Measurements from ENCODE around the gene GOLGA6C.
A peak's percentile ranks its signal among the peaks of the same experiment; 100 is the strongest.
"Not testable (repeated sequence)": the region's sequence is repeated elsewhere in the genome, so short reads cannot be mapped to it uniquely, and the experiment has no call there.

GOLGA6C gene

DNA sequence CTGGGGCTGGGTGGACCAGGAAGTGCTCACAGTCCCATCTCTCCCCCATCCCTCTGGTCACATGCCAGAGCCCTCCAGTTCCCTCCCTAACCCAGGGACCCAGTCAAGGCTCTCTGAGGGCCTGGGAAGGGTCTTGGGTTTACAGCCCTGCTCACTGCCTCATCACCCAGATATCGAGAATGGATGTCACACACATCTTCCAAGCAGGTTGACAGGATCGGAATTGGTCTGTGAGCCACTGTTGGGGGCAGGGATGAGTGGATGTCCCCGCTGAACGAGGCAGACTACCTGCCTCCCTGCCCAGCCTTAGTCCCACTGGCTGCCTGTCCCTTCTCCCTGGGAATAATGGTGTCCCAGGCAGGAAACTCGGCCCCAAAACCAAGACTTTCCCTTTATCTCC, 20.0 kb upstream of the GOLGA6C start:
- TF ChIP-seq ARNT (IDR thresholded peaks at IDR 0.05) = no peak
- no peak for TF ChIP-seq SUZ12 (IDR thresholded peaks at IDR 0.05)
- no peak for TF ChIP-seq LEF1 (IDR thresholded peaks at IDR 0.05; ENCODE audit: borderline replicate concordance)
- no peak for TF ChIP-seq PKNOX1 (IDR thresholded peaks at IDR 0.05)
- no peak for TF ChIP-seq HDGF (IDR thresholded peaks at IDR 0.05; ENCODE audit: borderline replicate concordance)
- TF ChIP-seq FOXA1 (IDR thresholded peaks at IDR 0.05) = no peak
- TF ChIP-seq NFRKB (IDR thresholded peaks at IDR 0.05) = no peak
- TF ChIP-seq TARDBP (IDR thresholded peaks at IDR 0.05) = no peak
- no peak for TF ChIP-seq FOXM1 (IDR thresholded peaks at IDR 0.05; ENCODE audit: borderline replicate concordance)
- TF ChIP-seq L3MBTL2 (conservative IDR thresholded peaks at IDR 0.05) = no peak
- no peak for TF ChIP-seq ELF4 (IDR thresholded peaks at IDR 0.05)
- TF ChIP-seq SP1 (IDR thresholded peaks at IDR 0.05) = no peak
- TF ChIP-seq CTBP1 (IDR thresholded peaks at IDR 0.05; ENCODE audit: borderline replicate concordance) = no peak
- TF ChIP-seq BHLHE40 (IDR thresholded peaks at IDR 0.05; ENCODE audit: borderline replicate concordance) = no peak
- no peak for TF ChIP-seq FOXK2 (IDR thresholded peaks at IDR 0.05)
- no peak for TF ChIP-seq ZNF384 (IDR thresholded peaks at IDR 0.05)
- ChIA-PET CTCF (no interaction called here), POLR2A (no interaction called here)
- DNase-seq (ENCODE audit: extremely low spot score) = no peak

DNA sequence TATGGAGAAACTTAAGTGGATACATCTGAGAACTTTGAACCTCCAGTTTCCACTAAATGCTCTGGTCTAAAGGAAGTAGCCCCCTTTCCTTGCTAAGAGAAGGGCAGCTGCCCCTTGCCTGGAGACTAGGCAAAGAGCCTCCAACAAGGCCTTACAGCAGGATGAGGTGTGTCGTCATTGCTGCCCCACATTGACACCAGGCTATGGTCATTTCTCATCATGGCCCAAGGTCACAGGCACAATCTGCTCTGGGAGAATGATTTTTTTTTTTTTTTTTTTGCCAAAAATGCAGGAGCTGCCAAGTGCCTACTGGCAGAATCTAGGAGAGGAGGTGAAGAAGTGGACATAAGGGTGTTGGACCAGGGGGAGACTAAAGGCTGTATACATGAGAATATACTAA, 12.4 kb upstream of the GOLGA6C start:
- CTCF ChIA-PET; DNase-seq (ENCODE audit: extremely low spot score); POLR2A ChIA-PET: not testable (repeated sequence)

GRCh38 chr15:75248991-75249390, 9.1 kb upstream of the GOLGA6C start:
- CTCF ChIA-PET; DNase-seq (ENCODE audit: extremely low spot score): not testable (repeated sequence)
- POLR2A ChIA-PET = interaction anchor here (0.6 kb wide), 1 partner anchor 275 kb away, joined by 3 read pairs; no protein-coding TSS in a partner anchor

- TF ChIP-seq SP1 (IDR thresholded peaks at IDR 0.05) = no peak
- TF ChIP-seq BHLHE40 (IDR thresholded peaks at IDR 0.05; ENCODE audit: borderline replicate concordance) = no peak
- TF ChIP-seq SUZ12 (IDR thresholded peaks at IDR 0.05) = no peak
- no peak for TF ChIP-seq ZNF384 (IDR thresholded peaks at IDR 0.05)
- TF ChIP-seq LEF1 (IDR thresholded peaks at IDR 0.05; ENCODE audit: borderline replicate concordance) = no peak
- TF ChIP-seq L3MBTL2 (conservative IDR thresholded peaks at IDR 0.05) = no peak
- no peak for TF ChIP-seq ARNT (IDR thresholded peaks at IDR 0.05)
- no peak for TF ChIP-seq TARDBP (IDR thresholded peaks at IDR 0.05)
- no peak for TF ChIP-seq NFRKB (IDR thresholded peaks at IDR 0.05)
- no peak for TF ChIP-seq PKNOX1 (IDR thresholded peaks at IDR 0.05)
- TF ChIP-seq CTBP1 (IDR thresholded peaks at IDR 0.05; ENCODE audit: borderline replicate concordance) = no peak
- TF ChIP-seq FOXM1 (IDR thresholded peaks at IDR 0.05; ENCODE audit: borderline replicate concordance) = no peak
- TF ChIP-seq FOXA1 (IDR thresholded peaks at IDR 0.05) = no peak
- no peak for TF ChIP-seq FOXK2 (IDR thresholded peaks at IDR 0.05)
- TF ChIP-seq HDGF (IDR thresholded peaks at IDR 0.05; ENCODE audit: borderline replicate concordance) = no peak
- ChIA-PET POLR2A (interaction anchor here (0.6 kb wide), 1 partner anchor 510 kb away, joined by 11 read pairs; no protein-coding TSS in a partner anchor), CTCF (no interaction called here)
- no peak for DNase-seq (ENCODE audit: extremely low spot score)
Measured at GRCh38 chr15:75249726-75250125, 8.4 kb upstream of the GOLGA6C start.

GRCh38 chr15:75251343-75251742, 6.8 kb upstream of the GOLGA6C start:
- DNase-seq (ENCODE audit: extremely low spot score); CTCF ChIA-PET; POLR2A ChIA-PET: not testable (repeated sequence)

GRCh38 chr15:75252285-75252684, 5.8 kb upstream of the GOLGA6C start:
- TF ChIP-seq ZNF384 (IDR thresholded peaks at IDR 0.05) = peak; percentile 84
- POLR2A ChIA-PET; CTCF ChIA-PET; DNase-seq (ENCODE audit: extremely low spot score): not testable (repeated sequence)

- DNase-seq (ENCODE audit: extremely low spot score); CTCF ChIA-PET; POLR2A ChIA-PET: not testable (repeated sequence)
Measured at GRCh38 chr15:75258620-75259343, 648 bp downstream of the GOLGA6C start.

- CTCF ChIA-PET; POLR2A ChIA-PET; DNase-seq (ENCODE audit: extremely low spot score): not testable (repeated sequence)
Measured at GRCh38 chr15:75259873-75260272, 1.7 kb downstream of the GOLGA6C start.

- CTCF ChIA-PET = interaction anchor here (1.0 kb wide), 1 partner anchor 1226 kb away, joined by 3 read pairs; no protein-coding TSS in a partner anchor
- POLR2A ChIA-PET; DNase-seq (ENCODE audit: extremely low spot score): not testable (repeated sequence)
Measured at GRCh38 chr15:75273751-75274359, 15.7 kb downstream of the GOLGA6C start.

DNA sequence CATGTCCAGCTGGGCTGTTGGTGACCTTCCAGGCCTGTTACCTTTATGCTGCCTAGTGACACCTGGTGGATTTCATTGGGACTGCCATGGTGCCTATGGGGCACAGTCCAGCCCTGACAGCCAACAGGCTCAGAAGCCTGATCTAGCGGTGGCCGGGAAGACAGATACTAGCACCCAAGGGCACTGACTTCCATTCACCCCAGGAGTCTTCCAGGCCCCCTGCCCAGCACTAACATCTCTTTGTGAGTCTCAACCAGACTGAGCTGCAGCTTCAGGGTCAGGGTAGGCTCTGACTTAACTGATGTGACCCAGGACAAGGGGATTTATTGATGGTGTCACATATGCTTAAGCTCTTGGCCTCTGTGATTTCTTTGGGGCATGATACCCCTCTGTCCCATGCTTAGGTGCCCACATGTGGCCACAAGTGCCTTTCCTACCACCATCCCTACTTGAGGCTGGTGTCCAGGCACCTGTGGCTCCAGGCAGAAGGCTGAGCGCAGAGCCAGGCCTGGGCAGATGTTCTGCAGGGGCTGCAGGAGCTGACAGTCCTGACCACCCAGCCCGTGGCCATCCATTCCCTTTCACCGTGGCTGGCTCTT, 16.5 kb downstream of the GOLGA6C start:
- CTCF ChIA-PET = interaction anchor here (1.0 kb wide), 1 partner anchor 1226 kb away, joined by 3 read pairs; no protein-coding TSS in a partner anchor
- DNase-seq (ENCODE audit: extremely low spot score); POLR2A ChIA-PET: not testable (repeated sequence)

DNA sequence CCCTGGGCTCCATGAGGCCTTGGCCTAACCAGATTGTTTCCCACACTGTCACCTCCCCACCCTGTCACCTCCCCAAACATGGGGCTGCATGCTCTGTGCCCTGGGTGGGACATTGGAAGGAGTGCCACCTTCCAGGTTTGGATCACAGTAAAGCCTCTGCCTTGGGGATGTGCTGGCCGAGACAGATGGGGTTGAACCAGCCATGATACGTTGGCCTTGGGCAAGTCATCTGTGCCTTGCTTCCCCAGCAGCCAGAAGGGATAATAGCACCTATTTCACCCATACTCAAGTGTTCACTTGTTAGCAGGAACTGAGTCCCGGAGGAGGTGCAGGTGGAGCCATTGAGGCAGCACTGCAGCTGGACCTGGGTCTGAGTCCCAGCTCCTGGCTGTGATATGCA, 17.5 kb downstream of the GOLGA6C start:
- CTCF ChIA-PET; DNase-seq (ENCODE audit: extremely low spot score); POLR2A ChIA-PET: not testable (repeated sequence)

- CTCF ChIA-PET; DNase-seq (ENCODE audit: extremely low spot score); POLR2A ChIA-PET: not testable (repeated sequence)
Measured at GRCh38 chr15:75278497-75278896, 20.4 kb downstream of the GOLGA6C start.

GRCh38 chr15:75282572-75282971, 24.4 kb downstream of the GOLGA6C start, which contains the start of gene GOLGA6D:
GOLGA6D (plus strand) TSS chr15:75282835; CDS start chr15:75282876, 41 bp downstream.
- DNase-seq (ENCODE audit: extremely low spot score); POLR2A ChIA-PET; CTCF ChIA-PET: not testable (repeated sequence)
